Measurements from ENCODE around the gene TDRD9.

Gene TDRD9

DNA sequence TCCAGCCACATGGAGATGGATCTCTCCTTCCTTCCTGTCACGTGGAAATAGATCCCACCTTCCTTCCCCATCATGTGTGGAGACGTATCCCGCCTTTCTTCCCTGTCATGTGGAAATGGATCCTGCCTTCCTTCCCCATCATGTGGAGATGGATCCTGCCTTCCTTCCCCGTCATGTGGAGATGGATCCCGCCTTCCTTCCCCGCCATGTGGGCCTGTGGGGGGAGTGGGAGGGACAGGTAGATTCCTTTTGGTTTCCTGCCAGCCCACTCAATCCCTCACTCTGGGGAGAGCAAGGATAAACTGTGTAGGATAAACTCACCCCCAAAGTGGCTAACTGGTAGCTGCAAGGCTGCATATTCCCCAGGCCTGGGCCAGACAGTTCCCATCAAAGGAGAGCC is 31.7 kb upstream of the TDRD9 start:
- DNase-seq (ENCODE audit: low spot score): peak; percentile 30
- TF ChIP-seq, protein P1, sequence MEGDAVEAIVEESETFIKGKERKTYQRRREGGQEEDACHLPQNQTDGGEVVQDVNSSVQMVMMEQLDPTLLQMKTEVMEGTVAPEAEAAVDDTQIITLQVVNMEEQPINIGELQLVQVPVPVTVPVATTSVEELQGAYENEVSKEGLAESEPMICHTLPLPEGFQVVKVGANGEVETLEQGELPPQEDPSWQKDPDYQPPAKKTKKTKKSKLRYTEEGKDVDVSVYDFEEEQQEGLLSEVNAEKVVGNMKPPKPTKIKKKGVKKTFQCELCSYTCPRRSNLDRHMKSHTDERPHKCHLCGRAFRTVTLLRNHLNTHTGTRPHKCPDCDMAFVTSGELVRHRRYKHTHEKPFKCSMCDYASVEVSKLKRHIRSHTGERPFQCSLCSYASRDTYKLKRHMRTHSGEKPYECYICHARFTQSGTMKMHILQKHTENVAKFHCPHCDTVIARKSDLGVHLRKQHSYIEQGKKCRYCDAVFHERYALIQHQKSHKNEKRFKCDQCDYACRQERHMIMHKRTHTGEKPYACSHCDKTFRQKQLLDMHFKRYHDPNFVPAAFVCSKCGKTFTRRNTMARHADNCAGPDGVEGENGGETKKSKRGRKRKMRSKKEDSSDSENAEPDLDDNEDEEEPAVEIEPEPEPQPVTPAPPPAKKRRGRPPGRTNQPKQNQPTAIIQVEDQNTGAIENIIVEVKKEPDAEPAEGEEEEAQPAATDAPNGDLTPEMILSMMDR (IDR thresholded peaks at IDR 0.05; ENCODE audit: extremely low read depth, missing control alignments): no peak

DNA sequence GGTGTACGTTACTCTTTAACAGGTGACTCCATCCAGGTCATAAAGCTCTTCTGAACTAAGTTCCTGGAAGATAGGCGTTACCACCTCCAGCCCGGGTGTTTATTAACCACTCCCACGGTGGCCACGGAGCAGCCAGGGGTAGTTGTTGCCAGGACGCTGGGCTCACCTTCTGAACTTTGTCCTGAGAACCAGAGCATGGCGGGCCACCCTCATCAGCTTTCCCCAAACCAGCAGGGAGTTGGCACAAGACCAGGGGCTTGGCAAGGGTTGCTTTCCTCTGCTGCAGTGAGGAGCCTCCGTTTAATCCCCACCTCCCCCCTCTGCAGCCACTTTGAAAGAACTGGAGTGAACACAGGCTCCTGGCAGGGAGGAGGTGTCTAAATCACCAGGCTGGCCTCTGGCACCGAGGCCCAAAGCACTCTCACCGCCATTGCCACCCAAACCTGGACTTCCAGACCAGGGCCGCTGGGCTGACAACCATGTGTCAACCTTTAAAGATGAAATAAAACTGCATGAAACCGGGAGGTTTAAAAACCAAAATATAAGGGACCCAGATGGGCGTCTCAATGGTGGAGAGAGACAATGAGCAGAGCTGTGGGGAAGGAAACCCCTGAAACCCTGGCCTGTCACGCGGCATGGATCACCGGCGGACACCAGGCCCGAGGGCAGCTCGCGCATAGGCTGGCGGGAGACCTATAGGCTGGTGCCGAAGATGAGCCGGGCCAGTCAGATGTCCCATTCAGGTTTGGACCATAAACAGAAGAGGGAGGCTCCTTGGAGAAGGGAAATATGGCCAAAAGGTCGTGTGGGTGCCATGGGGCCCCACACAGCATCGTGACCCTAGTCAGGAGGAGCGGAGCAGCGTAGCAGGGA is 30.9 kb upstream of the TDRD9 start:
- TF ChIP-seq, protein P1 (IDR thresholded peaks at IDR 0.05; ENCODE audit: extremely low read depth, missing control alignments): no peak
- DNase-seq (ENCODE audit: low spot score): peak; percentile 11

DNA sequence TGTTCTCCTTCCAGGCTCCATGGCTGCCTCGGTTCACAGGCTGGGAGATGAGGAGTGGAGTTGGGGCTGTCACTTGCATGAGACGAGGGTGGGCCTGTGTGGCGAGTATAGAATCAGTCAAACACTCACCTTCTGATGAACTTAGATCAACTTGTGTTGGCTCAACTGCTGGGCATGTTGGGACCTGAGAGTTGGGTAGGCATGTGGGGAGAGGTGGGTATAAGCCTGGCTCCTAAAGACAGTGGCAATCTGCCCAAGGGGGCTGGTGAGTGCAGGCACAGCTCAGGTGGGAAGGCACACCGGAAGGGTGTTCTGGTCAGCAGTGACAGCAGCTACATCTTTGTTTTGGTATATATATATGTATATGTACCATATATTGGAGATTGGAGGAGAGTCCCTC is 30.1 kb upstream of the TDRD9 start:
- no peak for DNase-seq (ENCODE audit: low spot score)
- TF ChIP-seq, protein P1 (IDR thresholded peaks at IDR 0.05; ENCODE audit: extremely low read depth, missing control alignments): no peak

DNA sequence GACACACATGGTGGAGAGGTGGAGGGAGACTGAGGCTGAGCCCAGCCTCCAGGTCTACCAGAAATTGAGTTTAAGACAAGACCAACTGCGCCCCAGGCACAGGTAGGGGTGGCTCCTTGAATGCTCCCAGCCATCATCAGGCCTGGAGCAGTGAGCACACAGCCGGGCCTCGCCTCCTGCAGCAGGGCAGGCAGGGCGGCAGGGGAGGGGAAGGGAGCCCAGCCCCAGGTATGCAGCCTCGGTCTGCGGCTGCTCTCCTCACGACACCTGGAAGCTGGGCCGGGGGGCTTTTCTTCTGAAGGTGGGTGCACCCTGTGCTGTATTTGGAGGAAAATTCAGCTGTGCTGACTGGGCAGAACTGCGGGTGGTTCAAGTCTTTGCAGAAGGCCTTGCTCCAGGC is 29.5 kb upstream of the TDRD9 start:
- DNase-seq (ENCODE audit: low spot score): no peak
- TF ChIP-seq, protein P1 (IDR thresholded peaks at IDR 0.05; ENCODE audit: extremely low read depth, missing control alignments): no peak

DNA sequence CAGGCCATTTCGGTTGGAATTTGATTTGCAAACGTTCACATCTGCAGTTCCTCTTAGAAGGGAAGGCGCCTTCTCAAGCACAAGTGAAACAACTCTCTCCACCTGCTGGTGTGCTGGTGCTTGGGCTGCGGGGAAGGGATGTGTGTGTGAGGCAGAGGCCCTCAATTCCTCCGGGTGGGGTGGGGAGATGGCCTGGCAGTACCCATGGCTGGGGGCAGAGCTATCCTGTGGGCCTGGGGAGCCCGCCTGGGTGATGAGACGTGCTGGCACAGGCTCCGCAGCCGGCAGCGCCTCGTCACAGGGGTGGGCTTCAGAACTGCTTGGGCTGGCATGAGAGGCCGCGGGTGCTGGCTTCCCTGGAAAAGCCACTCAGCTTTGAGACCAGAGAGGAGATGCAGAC is 28.9 kb upstream of the TDRD9 start:
- no peak for DNase-seq (ENCODE audit: low spot score)
- TF ChIP-seq, protein P1 (IDR thresholded peaks at IDR 0.05; ENCODE audit: extremely low read depth, missing control alignments): no peak

DNA sequence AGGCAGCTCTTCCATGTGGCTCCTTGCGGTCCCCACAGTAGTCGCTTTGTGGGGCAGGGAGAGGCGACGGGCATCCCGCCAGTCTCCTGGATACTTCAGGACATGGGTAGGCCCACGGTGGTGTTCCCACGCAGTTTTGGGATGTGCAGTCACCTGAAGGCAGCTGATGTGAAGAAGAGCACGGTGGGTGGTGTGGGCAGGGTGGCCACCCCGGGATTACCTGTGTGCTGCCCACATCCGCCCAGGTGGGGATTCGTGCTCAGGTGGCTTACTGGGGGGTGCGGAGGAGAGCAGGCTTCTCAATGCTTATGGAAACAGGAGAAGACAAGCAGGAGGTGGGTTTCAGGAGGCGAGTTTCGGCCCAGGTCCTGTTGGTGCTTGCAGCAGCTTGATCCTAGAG is 28.4 kb upstream of the TDRD9 start:
- TF ChIP-seq, protein P1 (IDR thresholded peaks at IDR 0.05; ENCODE audit: extremely low read depth, missing control alignments): no peak
- no peak for DNase-seq (ENCODE audit: low spot score)

DNA sequence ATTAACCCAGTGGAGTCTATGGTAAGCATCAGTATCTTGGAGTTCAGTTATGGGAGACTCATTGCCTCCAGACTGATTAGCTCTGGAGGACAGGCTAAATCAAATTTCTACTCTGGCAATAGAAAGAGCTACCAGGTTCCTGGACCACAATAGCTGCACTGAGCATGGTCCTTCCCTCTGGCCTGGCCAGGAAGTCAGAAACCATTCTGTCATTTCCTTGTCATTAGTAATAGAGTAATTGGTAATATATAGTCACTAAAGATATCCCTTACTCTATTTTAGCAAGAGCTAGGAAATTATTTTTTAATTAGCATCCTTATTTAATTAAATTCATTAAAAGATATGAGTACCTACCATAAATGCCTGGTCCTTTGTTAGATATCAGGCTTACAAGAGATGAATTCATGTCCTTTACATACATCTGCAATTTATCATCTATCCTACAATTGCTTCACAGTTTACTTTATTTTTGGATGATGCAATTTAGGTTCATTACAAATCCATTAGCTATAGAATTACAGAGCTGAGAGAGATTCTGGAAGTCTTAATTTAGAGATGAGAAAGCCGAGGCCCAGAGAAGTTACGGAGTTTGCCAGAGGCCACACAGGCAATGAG is 23.7 kb upstream of the TDRD9 start:
- TF ChIP-seq, protein P1 (IDR thresholded peaks at IDR 0.05; ENCODE audit: extremely low read depth, missing control alignments): no peak
- no peak for DNase-seq (ENCODE audit: low spot score)
